HG02852 (cell line): ENCODE measurements around the gene GRID2.
"Not testable (repeated sequence)": the region's sequence is repeated elsewhere in the genome, so short reads cannot be mapped to it uniquely, and the experiment has no call there.

Source experiments
- ATAC-seq: cut with Tn5 transposase; IDR thresholded peaks from one replicate; pipeline ENCODE4 v1.9.1; 2021; ENCODE audit warnings: mild to moderate bottlenecking, moderate library complexity; ENCODE audit not compliant: unreplicated experiment

The GRID2 gene

DNA sequence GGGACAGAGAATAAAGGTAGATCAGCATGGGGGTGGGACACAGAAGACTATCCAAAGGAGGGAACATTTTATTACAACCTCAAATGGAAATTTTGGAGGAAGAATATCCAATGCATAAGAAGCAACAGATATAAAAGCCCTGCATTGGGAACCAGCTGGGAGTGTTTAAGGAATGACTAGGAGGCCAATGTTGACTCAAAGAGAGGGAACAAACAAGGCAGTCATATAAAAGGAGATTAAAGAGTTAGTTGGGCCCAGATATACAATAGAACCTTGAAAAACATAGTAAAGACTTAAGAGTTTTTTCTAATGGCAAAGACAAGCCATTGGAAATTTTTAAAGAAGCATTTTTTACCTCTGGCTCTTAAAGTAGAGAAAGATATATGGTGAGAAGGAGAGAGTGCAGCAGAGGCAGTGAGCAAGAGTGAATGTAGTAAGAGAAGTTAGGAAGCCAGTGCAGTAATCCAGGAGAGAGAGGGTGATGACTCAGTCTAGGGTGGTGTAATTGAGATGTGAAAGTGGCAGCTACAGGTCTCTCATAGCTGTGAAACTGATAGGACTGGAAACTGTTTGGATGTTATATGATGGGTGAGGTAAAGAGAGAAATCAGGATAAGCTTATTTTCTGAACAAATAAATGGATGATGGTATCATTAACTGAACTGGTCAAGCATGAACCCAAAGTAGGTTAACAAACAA is 1342.6 kb downstream of the GRID2 start:
- peak; percentile 52 for ATAC-seq

DNA sequence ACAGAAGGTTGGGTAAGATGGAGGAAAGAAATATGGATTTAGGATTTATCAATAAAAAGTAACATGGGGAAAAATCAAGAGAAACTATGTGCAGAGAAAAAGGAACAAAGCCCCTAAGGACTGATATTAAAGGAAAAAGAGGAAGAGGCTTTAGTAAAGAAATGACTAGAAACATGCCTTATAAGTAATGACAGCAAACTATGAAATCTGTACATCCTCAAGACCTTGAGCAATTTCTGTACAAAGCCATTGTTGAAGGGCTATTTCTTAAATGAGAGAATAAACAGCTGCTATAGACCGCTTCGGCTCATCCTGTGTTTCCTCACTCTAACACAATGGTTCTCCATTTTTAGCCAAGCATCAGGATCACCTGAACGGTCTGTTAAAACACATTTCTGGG is 1344.5 kb downstream of the GRID2 start:
- peak; percentile 56 for ATAC-seq

DNA sequence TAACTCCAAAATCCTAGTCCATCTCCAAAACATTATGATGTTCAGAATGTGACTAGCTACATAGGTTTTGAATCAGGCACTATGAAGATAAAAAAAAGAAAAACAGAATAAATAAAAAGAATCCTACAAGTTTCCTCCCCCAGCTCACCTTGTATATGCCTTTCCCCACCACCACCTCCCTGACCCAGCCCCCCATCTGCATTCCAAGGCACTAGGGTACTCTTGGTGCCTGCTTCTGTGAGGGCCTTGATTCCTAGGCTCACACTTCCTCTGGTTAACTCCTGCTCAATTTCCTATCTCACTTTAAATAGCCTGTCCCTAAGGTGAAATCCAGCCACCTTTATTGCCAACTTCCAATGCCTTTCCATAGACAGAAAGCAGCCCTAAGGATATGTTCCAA is 1346.1 kb downstream of the GRID2 start:
- no peak for ATAC-seq

DNA sequence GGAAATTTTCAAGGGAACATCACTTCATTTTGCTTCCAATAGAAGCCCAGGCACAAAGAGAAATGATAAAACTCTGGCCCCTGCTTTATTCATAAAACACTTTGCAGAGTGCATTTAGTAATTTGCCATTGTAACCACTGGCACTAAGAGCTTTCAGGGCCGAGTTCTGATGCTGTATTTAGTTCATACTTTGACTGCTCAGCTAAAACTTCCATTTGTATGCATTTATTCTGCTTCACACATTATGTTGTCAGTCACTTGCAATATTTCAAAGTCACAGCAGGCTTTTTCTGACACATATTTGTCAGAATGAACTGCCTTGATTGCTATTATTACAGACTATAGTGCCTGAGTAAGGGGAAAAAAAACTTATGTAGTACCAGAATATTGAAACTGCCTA is 1350.4 kb downstream of the GRID2 start:
- ATAC-seq, result no peak

DNA sequence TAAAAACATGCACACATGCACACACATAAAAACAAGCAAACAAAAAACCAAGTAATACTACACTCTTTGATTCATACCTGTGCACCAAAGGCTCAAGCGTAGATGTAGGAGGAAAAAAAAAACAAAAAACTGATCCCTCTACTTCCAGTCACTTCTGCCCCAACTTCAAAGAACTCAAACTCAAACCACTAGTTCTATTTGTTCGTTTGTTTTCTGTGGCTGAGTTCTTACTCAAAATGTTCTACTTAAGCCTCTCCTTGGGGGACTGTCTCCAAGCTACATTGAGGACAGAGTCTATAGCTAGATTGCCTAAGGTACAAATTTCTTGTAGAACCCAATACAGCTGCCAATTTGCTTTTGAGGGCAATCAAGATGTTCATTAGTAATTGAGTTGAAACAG is 1353.8 kb downstream of the GRID2 start:
- ATAC-seq, result peak; percentile 90

DNA sequence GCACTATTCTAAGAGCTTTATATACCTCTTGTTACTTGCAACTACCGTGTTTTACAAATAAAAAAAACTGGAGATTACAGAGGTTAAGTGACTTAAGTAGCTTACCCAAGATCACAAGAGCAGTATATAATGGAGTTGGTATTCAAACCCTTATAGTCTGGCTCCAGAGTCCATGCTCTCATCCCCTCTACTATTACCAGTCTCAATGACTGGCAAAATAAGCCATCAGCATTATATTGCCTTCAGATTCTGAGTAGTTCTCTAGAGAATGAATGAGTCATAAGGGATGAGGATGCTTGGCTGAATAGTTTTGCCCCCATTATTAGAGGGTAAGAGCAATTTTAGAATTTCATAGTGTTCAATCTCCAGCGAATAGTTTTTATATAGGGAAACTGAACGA is 1354.7 kb downstream of the GRID2 start:
- no peak for ATAC-seq

DNA sequence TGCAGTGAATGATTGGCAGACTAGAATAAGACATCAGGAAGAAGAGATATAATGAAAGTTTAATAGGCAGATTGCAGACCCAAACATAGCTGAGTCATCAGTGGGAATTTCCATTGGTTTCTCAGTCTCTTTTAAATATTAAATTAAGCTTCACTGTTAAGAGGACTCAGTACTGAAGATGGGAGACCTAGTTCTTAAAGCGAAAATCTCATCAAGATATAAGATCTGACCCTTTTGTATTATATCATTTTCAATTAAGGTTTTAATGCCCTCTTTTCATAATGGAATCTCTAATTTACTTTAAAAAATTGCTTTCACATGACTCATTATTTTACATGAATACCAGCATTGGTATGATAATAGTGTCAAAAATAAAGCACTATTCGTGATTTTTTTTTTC is 1355.9 kb downstream of the GRID2 start:
- no peak for ATAC-seq

DNA sequence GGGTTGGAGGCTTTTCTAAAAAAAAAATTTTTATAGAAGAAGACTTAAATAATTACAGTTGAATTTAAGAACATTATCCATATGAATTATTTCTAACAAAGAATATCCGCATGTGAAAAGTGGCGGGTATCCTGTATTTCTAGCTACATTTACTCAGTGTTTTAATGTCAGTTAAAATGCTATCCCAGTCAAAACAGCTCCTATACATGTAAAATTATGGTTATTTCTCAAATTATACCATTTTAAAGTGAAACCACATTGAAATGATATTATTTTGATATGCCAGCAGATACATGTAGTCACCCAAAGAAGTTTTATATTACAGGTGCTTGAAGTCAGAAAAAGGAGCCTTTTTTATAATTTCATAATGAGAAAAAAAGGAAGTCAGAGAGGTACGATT is 1356.3 kb downstream of the GRID2 start:
- no peak for ATAC-seq

DNA sequence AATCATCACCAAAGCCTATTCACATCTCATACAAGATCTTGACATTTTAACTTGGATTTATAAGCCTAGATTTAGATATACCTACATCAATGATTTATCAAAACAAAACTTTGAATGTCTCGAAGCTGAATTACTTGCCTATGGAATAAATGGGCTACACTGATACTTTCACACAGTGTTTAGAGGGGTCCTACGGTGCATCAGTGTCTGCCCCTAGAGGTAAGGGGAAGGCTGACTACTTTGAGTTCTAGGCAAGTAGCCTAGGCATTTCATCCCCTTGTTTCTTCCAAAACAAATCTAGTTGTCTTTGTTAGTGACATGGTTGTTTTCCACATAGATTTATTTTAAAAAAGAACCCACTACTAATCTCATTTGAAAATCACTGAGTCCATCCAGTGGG is 1366.7 kb downstream of the GRID2 start:
- no peak for ATAC-seq

DNA sequence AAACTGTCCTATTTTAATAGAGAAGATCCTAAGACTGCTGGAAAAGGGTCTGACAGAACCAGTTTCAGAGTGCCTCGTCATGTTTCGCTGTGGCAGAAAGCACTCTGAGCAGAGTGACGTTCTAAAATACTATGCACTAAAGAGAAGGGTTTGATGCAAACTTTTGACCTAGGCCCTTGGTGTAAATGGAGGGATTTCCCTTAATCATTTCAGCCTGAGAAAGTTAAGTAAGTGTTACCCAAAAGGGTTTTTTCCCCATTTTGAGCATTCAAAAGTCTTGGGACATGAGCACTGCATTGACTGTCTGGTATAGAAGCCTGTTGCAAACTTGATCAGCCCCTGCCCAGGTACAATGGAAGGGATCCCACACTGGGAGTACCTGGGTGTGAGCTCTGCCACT is 1367.3 kb downstream of the GRID2 start:
- ATAC-seq, result no peak

DNA sequence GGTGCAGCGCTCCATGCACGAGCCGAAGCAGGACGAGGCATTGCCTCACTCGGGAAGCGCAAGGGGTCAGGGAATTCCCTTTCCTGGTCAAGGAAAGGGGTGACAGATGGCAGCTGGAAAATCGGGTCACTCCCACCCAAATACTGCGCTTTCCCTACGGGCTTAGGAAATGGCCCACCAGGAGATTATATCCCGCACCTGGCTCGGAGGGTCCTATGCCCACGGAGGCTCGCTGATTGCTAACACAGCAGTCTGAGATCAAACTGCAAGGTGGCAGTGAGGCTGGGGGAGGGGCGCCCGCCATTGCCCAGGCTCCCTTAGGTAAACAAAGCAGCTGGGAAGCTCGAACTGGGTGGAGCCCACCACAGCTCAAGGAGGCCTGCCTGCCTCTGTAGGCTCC is 1373.2 kb downstream of the GRID2 start:
- not testable (repeated sequence) for ATAC-seq

DNA sequence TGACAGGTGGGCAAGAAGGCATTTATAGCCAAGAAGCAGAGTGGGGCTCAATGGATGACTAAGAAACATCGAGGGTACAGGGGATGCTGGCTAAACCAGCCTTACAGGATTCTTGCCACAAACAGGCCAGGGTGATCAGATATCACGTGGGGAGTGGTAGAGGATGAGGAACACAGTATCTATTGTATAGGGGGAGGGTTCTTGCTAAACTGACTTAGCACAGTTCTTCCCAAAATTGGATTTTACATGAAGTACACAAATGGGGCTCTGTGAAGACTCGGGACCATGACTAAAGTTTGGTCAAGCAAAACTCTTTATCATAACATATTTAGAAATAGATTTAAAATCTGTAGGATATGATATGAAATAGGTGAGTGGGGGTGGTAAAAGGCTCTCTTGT is 1380.8 kb downstream of the GRID2 start:
- no peak for ATAC-seq

DNA sequence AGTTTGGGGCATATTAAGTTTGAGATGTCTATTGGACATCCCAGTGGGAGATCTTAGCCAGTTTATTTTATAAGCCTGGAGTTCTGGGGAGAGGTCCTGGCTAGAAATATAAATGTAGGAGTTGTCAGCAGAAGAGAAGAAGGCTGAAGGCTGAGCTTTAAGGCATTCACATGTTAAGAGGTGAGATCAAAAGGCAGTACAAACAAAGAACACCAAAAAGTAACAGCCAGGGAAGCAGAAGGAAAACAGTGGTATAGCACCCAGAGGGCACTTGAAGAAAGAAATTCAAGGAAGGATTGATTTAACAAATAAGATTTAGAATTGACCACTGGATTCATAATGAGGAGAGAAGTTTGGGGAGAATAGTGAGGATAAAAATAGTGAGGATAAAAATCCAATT is 1383.5 kb downstream of the GRID2 start:
- no peak for ATAC-seq

DNA sequence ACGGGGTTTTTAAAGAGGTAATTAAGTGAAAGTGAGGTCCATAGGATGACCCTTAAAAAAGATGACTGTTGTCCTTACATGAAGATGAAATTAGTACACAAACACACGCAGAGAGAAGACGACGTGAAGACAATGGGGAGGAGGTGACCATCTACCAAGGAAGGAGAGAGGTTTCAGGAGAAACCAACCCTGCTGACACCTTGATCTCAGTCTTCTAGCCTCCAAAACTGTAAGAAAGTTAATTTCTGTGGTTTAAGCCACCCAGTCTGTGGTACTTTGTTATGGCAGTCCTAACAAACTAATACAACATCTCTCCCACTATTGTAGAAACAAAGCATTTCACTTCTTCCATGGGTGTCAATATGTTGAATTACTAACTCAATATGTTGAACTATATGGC is 1385.2 kb downstream of the GRID2 start:
- ATAC-seq, result no peak

DNA sequence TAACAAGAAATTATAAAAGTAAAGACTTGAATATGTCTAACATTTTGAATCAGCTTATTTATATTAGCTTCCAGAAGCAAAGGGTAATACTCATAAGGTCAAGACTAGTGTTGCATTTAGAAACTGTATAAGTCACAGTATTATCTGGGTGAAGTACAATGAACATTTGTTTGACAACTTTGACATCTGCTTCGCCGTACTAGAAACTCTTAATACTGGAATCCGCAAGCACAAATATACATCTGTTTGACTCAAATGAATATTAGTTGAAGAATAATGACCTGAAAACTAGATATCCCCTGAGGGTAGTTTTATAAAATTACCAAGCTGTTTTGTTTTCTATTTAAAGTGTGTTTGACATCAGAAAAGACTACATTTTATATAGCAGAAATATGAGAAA is 1389.4 kb downstream of the GRID2 start:
- ATAC-seq, result no peak

DNA sequence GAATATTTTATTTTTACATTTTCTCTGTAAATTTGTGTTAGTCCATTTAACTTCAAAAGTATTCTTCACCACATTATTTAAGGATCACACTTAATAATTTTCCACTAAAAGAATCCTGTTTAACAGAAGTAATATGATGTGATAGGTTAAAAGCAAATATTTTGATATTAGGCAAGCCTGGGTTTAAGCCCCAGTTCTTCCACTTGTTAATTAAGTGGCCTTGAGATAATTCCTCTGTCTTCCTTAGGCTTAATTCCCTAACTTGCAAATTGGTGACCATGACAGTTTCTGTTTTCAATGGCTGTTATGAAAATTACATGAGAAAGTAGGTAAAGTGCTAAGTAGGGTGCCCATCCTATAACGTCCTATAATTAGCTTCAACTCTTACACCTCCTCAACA is 1394.9 kb downstream of the GRID2 start:
- no peak for ATAC-seq

DNA sequence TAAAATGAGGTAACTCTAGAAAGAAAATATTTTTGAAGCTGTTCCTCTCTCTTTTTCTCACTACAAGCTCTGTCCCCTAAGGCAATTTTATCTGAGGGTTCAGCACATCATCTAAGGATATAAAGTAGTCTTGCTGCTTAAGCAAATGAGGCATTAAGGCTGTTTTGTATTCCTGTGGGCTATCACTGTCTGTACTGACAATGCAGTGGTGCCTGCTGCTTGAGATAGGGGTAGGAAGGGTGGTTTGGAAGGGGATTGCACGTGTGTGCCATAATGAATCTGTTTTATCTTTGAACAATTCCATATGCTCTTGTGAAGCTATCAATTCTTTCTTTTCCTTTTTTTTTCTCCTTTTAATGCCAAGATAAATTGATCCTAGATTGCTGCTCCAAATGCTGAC is 1396.8 kb downstream of the GRID2 start:
- ATAC-seq, result no peak

DNA sequence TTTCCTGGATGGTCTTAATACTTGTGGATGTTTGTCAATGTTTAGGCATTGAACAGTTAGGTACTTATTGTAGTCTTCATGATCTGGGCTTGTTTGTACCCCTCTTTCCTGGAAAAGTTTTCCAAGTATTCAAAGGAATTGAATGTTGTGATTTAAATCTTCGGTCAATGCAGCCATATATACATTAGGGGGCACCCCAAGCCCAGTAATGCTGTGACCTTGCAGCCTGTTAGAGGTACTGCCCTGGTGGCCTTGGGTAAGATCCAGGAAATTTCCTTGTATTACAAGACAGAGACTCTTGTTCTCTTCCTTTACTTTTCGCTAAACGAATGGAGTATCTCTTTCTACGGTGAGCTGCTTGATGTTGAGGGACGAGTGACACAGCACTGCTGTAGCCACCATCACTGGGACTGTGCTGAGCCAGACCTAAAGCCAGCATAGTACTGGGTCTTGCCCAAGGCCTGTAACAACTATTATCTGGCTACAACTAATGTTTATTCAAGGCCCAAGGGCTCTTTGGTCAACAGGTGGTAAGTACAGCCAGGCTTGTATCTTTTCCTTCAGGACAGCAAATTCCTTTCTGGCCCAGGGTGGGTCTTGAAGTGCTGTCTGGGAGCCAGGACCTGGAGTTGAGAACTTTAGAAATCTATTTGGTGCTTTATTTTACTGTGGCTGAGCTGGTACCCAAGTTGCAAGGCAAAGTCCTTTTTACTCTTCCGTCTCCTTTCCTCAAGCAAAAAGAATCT is 1406.5 kb downstream of the GRID2 start:
- ATAC-seq, result peak; percentile 90

DNA sequence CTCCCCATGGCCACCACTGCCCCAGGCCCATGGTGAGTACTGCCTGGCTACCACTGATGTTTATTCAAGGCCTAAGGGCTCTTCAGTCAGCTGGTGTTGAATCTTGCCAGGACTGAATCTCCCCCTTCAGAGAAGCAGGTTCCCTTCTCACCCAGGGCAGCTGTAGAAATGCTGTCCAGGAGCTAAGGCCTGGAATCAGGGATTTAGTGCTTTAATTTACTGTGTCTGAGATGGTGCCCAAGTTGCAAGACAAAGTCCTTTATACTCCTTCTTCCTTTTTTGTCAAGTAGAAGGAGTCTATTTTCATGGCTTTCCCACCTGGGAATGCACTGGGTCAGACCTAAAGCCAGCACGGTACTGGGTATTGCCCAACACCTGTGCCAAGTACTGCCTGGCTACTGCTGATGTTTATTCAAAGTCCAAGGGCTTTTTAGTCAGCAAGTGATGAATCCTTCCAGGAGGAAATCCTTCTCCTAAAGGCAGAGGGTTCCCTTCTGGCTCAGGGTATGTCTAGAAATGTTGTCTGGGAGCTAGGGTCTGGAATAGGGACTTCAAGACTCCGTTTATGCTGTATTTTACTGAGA is 1407.2 kb downstream of the GRID2 start:
- no peak for ATAC-seq

DNA sequence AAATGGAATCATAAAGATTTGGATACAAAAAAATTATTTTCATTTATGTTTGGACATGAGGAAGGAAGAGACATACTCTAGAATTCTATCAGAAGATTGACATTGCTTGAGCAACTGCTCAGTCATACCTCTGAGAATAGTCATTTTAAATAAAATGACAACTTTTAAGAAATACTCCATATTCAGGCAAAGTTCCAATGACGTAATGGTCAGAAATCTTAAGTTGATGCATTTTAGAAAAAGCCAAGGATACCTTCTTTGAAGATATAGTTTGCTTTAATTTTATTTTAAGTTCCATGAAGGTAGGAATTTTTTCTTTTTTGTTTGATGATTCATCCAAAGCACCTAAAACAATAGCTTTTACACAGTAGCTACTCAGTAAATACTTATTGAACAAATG is 1414.5 kb downstream of the GRID2 start:
- ATAC-seq, result no peak

DNA sequence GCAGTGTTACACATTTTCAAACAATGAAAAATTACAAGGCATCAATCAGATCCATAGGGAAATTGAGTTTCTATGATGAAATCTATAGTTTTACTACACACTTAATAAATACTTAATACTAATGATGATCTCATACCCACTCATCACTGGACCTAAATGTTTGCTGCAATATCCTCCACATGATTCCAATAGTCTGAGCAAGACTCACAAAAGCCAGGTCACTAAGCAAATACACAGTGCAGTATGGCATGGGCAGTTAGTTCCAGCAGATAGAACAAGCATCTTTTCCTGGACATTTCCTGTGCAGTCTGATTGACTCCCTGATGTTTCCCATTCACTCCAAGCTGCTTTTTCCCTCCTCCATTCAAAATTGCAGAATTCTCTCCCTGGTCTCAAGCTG is 1415.8 kb downstream of the GRID2 start:
- ATAC-seq, result no peak

DNA sequence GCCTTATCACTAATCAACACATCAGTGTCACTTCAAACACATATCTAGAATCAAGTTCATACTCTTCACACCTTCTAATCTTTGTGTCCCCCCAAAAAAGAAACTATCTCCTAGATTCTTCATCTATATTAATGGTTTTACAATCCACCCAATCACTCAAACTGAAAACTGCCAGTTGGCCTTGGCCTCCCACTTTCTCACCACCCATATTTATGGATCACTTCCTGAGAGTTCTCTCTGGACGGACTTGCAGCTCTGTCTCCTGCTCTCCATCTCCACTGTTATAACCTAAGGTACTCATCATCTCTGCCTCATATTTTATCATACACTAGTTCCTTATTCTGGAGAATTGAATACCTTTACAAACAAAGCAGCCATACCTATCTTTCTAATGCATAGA is 1418.7 kb downstream of the GRID2 start:
- no peak for ATAC-seq
